Esophagus muscularis mucosa (tissue), 4 donors: ENCODE data around the gene MTCL1. TPM values are rescaled to one million over a fixed set of nuclear protein-coding genes. Genes with fewer than 3 reads are reported as not detected.

ENCODE experiments used
- DNase-seq: peaks from one replicate; pipeline ENCODE4 v3.0.0-alpha.2; 2017; ENCODE audit errors: extremely low spot score
- H3K27ac ChIP-seq, 4 donors: fragments of 200-600 bp; sonication (generic); replicated peaks in 1 of 4; 1 replicate in 3 of 4; 2 replicates in 1 of 4; pipeline ENCODE4 v1.5.1; 2016 to 2019; ENCODE audit warnings: mild to moderate bottlenecking in 1 of 4
- H3K27me3 ChIP-seq, 4 donors: fragments of 200-600 bp; sonication (generic); one replicate each; pipeline versions ENCODE4 v1.5.1 to v1.6.0; 2016 to 2019
- H3K36me3 ChIP-seq, 4 donors: fragments of 200-600 bp; sonication (generic); one replicate each; pipeline ENCODE4 v1.5.1; 2016 to 2019
- H3K4me1 ChIP-seq, 4 donors: fragments of 200-600 bp; sonication (generic); one replicate each; pipeline ENCODE4 v1.5.1; 2016 to 2019
- H3K4me3 ChIP-seq, 4 donors: fragments of 200-600 bp; sonication (generic); 1 replicate in 2 of 4; 2 replicates in 2 of 4; pipeline ENCODE4 v1.5.1; 2016 to 2019; ENCODE audit warnings: mild to moderate bottlenecking in 4 of 4, moderate library complexity in 1 of 4
- H3K9me3 ChIP-seq, 4 donors: fragments of 200-600 bp; sonication (generic); 1 replicate in 3 of 4; 2 replicates in 1 of 4; pipeline ENCODE4 v1.5.1; 2016 to 2019
- CTCF ChIP-seq, 3 experiments: fragments of 200-600 bp in 2 of 3; fragments of 450-650 bp in 1 of 3; sonication (generic) in 2 of 3; IDR thresholded peaks; one replicate each; pipeline ENCODE4 v1.5.1; 2017 to 2019; ENCODE audit warnings: antibody characterized with exemption in 3 of 3, mild to moderate bottlenecking in 2 of 3, moderate library complexity in 1 of 3
- EP300 ChIP-seq: sonication (generic); formaldehyde crosslinking; IDR thresholded peaks from one replicate; pipeline ENCODE4 v1.6.1; 2017; ENCODE audit warnings: antibody characterized with exemption
- POLR2A ChIP-seq: fragments of 450-650 bp; IDR thresholded peaks from one replicate; pipeline ENCODE4 v1.6.1; 2017; ENCODE audit warnings: antibody characterized with exemption, moderate library complexity, mild to moderate bottlenecking, low read depth
- POLR2AphosphoS5 ChIP-seq, 2 donors: sonication (generic); formaldehyde crosslinking; IDR thresholded peaks; one replicate each; pipeline ENCODE4 v1.6.1; 2017; ENCODE audit warnings: antibody characterized with exemption in 2 of 2
- WGBS: methylation state at CpG from one replicate; pipeline ENCODE4 v1.1.5; 2018; 5-methylcytosine and 5-hydroxymethylcytosine counted together
- intact Hi-C: fragments of 100-400 bp; cut with DNase I; formaldehyde crosslinking; loops from one replicate; pipeline ENCODE4 v1.15.1; 2023
- total RNA-seq, 4 donors: library from RNA; depleted of rRNA; stranded (reverse); fragments of >200 nt; gene quantifications; one replicate each; pipeline versions ENCODE4 v1.1.0 to v1.2.1, GENCODE V29; 2016

MTCL1 gene
- total RNA-seq, 4 donors from 2014 or later = 32.3 to 48.0 (median 38.6) TPM

GRCh38 chr18:8809514-8809913 is 104.2 kb downstream of the MTCL1 start:
- no peaks in the 10 kb centered on the region for H3K27me3 ChIP-seq
- no peak overlapping the region for H3K27ac ChIP-seq
- DNase-seq = no peak
- no peak overlapping the region for H3K4me3 ChIP-seq
- TF ChIP-seq POLR2AphosphoS5 (IDR thresholded peaks at IDR 0.05) (no peak), CTCF (IDR thresholded peaks at IDR 0.05) (no peak), EP300 (no peak), POLR2A (no peak)
- intact Hi-C loops = loop anchor here (10.0 kb wide), 1 partner anchor 145 kb away; no protein-coding TSS in a partner anchor
- no peaks in the 10 kb centered on the region for H3K9me3 ChIP-seq
- WGBS = 94% methylated on average over 13 of the region's 13 CpGs
- H3K36me3 ChIP-seq = peaks cover 0 to 41% (median 13%) of the 10 kb centered on the region in 4 donors
- H3K4me1 ChIP-seq = peaks cover 0 to 26% (median 12%) of the 10 kb centered on the region in 4 donors

- DNase-seq = no peak
- no peak overlapping the region for H3K27ac ChIP-seq
- H3K4me1 ChIP-seq = peaks cover 0 to 26% (median 12%) of the 10 kb centered on the region in 4 donors
- H3K36me3 ChIP-seq = peaks cover 0 to 41% (median 13%) of the 10 kb centered on the region in 4 donors
- H3K27me3 ChIP-seq = no peaks in the 10 kb centered on the region
- TF ChIP-seq CTCF (IDR thresholded peaks at IDR 0.05) (no peak), POLR2AphosphoS5 (IDR thresholded peaks at IDR 0.05) (no peak), EP300 (no peak), POLR2A (no peak)
- 93% methylated on average over 11 of the region's 11 CpGs for WGBS
- H3K9me3 ChIP-seq = no peaks in the 10 kb centered on the region
- no peak overlapping the region for H3K4me3 ChIP-seq
- intact Hi-C loops = no loop called here
Measured at GRCh38 chr18:8810157-8810556, 104.8 kb downstream of the MTCL1 start.

DNA sequence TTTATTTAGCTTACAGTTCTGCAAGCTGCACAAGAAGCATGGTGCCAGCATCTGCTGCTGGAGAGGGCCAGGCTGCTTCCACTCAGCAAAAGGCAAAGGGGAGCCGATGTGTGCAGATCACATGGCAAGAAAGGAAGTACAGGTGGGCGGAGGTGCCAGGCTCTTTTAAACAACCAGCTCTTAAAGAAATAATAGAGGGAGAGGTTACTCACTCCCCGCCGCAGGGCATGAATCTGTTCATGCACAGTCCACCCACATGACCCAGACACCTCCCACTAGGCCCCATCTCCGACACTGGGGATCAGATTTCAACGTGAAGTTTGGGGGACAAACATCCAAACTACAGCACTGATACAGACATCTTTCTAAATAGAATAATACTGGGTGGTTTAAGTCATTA is 105.8 kb downstream of the MTCL1 start:
- no peak for TF ChIP-seq POLR2AphosphoS5 (IDR thresholded peaks at IDR 0.05)
- TF ChIP-seq POLR2A = no peak
- no peak for TF ChIP-seq CTCF (IDR thresholded peaks at IDR 0.05)
- TF ChIP-seq EP300 = no peak
- H3K36me3 ChIP-seq = peaks cover 0 to 41% (median 13%) of the 10 kb centered on the region in 4 donors
- DNase-seq = no peak
- peaks cover 0 to 26% (median 12%) of the 10 kb centered on the region in 4 donors for H3K4me1 ChIP-seq
- H3K27ac ChIP-seq = no peak overlapping the region
- H3K27me3 ChIP-seq = no peaks in the 10 kb centered on the region
- intact Hi-C loops = no loop called here
- H3K4me3 ChIP-seq = no peak overlapping the region
- H3K9me3 ChIP-seq = no peaks in the 10 kb centered on the region
- 84% methylated on average over 5 of the region's 6 CpGs for WGBS

DNA sequence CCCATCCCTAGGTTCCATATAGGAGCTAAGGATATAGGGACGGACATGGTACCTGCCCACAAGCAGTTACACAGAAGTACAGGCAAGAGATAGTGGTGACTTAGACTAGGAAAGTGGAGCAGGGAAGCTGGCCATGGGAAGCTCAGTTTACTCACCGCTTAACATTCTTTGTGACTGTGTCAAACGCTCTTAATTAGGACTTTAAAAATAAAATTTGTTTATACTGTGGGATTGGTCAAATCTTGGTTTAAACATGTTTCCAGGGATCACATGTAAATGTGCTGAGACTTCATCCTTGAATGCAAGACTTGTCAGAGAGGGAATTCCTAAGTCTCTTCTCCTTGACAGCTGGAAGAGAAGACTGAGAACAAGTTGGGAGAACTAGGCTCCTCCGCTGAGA is 107.3 kb downstream of the MTCL1 start:
- intact Hi-C loops = no loop called here
- Histone ChIP-seq H3K27me3 (no peaks in the 10 kb centered on the region), H3K4me1 (peaks cover 0 to 26% (median 12%) of the 10 kb centered on the region in 4 donors), H3K27ac (peak overlapping the region in 1 of 4 donors; percentile 36), H3K9me3 (no peaks in the 10 kb centered on the region), H3K36me3 (peaks cover 0 to 26% (median 11%) of the 10 kb centered on the region in 4 donors), H3K4me3 (no peak overlapping the region)
- DNase-seq = no peak
- WGBS = 84% methylated on average over 4 of the region's 4 CpGs
- no peak for TF ChIP-seq CTCF (IDR thresholded peaks at IDR 0.05)
- TF ChIP-seq POLR2AphosphoS5 (IDR thresholded peaks at IDR 0.05) = no peak
- no peak for TF ChIP-seq POLR2A
- TF ChIP-seq EP300 = no peak

DNA sequence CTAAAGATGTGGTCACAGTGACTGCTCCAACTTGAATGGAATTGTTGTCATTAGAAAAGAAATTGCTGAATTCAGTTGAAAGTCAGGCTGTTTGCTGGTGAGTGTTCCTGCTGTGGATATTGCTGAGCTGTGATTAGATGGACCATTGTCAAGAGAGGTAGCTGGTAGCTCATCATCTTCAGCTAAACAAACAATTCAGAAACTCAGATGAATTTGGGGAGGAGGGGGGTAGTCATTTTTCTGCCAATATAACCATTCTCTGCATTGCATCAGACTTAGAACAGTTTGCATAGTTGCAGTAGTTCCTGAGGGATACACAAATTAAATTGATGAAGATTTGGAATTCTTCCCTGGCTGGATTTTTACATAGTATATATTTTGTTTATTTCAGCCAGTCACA is 108.3 kb downstream of the MTCL1 start:
- TF ChIP-seq POLR2AphosphoS5 (IDR thresholded peaks at IDR 0.05) (no peak), CTCF (IDR thresholded peaks at IDR 0.05) (no peak), POLR2A (no peak), EP300 (no peak)
- Histone ChIP-seq H3K36me3 (peaks cover 0 to 27% (median 12%) of the 10 kb centered on the region in 4 donors), H3K4me1 (peaks cover 0 to 17% (median 12%) of the 10 kb centered on the region in 4 donors), H3K9me3 (no peaks in the 10 kb centered on the region), H3K27me3 (no peaks in the 10 kb centered on the region), H3K4me3 (no peak overlapping the region), H3K27ac (peak overlapping the region in 1 of 4 donors; percentile 35)
- intact Hi-C loops = no loop called here
- DNase-seq = no peak
